Germinal center (tissue), 1 donor: ENCODE results near the gene FBLN1.

Source experiments
- DNase-seq: peaks from one replicate; pipeline ENCODE4 v3.0.0; 2012; ENCODE audit warnings: mixed read lengths, low spot score

FBLN1 gene

DNA sequence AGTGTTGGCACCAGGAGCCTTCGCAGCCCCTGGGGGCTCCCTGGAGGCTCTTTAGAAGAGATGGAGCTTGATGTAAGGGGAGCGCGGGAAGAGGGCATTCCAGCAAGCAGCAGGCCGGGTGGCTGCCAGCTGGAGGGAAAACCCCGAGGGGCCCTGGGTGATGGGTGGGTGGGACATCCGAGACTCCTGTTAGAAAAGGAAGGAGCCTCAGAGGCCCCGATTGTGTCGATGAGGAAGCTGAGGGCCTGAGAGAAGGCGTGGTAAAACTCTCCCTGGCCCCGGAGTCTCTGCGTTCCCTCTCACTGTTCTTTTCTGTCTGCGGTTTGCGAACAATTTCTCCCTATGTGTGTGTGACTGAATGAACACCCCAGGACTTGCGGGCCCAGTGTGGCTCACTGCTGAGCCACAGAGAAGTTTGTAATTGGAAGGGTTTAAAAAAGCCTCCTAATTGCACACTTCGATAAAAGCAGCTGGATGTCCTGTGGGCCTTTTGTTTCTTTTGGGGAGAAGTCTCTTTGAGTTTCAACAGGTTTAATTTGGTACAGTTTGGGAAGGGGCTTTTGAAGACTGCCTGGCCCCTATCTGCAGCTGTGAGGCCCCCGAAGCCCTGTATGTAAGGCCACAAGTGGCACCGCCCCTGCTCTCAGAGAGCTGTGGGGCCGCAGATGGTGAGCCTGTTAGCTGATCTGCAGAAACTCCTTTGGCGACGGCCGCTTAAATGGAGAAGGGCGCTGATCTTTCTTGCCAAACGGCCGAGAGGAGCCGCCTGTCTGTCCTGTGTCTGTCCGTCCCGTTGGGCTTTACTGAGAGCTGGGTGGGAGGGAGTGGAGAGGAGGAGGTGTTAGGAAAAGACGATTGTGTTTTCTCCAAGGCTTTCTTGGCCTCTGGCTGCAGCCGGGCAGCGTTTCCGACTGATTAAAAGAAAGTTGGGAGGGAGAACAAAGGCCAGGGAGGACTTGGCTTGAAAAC, 2.0 kb downstream of the FBLN1 start:
- no peak for DNase-seq

DNA sequence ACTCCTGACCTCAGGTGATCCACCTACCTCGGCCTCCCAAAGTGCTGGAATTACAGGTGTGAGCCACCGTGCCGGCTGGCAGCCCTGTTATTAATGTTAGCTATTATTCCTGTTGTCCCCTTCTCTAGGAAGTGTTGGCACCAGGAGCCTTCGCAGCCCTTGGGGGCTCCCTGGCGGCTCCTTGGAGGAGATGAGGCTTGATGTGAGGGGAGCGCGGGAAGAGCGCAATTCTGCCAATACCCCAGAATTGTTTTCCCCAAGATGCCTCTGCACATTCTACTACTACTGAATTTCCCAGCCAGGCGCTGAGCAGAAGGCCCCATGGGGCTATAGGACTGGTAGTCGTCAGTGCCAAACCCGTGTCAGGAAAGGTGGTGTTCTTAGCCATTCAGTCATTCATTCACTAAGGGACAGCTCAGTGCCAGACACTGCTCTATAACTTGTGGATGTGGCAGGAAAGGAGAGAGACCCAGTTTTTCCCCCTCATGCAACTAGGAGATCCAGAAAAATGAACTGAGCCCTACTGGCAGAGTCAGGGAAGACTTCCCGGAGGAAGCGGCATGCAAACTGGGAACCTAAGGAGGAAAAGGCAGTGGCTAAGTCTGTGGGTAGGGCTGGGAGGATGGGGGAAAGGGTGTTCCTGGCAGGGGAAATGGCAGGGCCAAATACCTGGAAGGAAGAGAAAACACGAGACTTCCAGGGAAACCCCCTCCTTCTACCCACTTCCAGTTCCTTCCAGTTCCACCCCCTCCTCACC, 3.5 kb downstream of the FBLN1 start:
- no peak for DNase-seq

DNA sequence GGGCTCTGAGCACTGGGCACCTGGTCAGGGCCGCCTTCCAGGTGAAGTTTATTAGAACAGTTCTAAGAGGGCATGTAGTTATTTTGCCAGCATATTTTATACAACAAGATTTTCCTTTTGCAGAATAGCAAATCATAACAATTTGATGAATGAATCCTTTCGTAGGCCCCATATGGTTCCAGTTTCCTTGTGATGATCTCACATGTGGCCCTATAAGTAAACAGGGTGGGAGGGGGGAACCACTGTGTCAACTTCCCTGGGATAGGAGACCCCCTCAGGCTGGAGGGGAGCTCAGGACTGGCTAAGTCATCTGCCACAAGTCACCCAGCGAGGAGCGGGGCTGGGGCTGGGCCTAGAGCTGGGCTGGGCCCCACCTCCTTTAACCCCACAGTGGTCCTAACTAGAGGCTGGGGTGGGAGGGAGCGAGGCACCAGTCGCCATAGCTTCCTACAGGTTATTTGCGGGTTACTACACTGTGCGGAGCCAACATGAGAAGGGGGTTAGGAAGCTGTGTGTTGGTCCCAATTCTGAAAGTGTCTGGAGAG, 4.2 kb downstream of the FBLN1 start:
- no peak for DNase-seq

DNA sequence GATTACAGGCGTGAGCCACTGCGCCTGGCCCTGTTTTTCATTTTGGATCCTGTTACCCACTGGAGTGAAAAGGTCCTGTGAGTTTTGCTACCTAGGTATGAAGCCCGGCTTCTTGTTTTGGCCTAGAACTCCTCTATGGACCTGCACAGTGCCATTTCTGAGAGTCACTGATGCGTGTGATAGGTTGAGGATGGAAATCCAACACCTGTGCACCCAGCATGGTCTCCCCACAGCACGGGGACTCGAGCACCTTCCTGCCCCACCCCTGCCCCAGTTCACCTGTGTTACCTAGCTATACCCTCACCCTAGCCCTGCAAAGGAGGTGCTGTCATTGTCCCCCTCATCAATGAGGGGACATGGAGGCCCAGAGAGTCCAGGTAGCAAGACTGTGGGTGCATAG, 5.1 kb downstream of the FBLN1 start:
- no peak for DNase-seq

DNA sequence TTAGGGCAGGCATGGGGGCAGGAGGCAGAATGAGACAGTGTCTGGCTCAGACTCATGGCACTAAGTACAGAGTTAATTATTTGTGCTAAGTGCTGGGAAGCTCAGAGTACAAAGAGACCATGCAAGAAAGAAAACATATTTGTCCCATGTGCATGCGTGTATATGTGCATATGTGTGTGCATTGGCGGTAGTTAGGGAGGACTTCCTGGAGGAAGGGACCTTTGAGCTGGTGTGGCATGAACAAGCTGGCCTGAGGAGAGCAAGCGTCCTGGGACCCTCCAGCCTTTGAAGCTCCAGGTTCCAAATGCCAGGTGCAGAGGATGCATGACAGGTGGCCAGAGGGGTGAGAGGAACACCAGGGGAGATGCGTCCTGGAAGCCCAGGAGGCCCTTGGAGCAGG, 6.1 kb downstream of the FBLN1 start:
- DNase-seq: no peak

DNA sequence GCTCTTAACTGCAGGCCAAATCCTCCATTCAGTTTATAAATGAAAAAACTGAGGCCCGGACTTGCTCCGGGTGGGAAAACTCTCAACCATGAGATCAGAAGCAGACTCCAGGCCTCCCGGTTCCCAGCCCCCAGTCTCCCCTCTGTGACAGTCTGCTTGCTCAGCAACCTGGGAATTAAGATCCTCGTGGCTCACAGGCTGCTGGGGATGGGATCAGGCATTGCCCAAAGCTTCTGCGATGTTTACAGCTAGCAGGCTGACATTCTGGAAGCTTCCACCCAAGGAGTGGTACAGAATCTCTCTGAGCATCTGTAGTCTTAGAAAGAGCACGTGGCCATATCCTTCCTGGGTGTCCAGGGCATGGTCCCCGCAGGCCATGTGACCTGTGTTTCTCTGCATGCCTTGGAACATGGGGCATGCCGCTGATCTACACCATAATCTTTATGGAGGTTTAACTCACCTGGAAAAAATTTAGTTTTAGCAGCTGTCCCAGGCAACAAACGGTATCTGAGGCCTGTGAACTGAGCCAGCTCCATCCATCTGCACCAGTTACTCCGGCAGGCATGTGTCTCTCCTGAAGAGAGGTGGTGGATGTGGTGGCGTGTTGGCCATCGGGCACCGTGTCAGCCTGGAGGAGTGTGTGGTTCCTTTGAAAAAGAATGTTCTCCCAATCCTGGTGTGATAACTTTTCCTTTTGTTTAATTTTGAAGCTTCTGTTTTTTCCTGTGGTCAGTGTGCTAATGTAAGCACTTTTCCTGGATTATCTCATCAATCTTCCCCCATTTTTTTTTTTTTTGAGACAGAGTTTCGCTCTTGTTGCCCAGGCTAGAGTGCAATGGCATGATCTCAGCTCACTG, 7.9 kb downstream of the FBLN1 start:
- DNase-seq: no peak

DNA sequence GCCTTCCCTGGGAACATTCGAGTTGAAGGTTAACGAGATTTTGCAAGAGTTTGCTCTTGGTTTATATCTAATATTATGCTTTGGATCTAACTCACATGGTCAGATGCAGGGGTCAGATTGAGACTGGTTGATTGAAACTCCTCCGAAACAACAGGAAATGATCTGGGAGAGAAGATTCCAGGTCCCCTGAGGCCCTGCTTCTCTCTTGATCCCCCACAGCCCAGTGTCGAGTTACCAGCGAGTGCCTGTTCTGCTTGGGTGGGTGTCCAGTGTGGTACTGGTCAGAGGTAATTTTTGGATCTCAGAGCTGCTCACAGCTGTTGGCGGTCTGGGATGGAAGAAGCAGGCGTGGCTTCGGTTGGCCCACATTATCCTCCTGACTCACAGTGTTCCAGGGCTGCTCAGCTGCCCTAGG, 9.2 kb downstream of the FBLN1 start:
- DNase-seq: no peak

DNA sequence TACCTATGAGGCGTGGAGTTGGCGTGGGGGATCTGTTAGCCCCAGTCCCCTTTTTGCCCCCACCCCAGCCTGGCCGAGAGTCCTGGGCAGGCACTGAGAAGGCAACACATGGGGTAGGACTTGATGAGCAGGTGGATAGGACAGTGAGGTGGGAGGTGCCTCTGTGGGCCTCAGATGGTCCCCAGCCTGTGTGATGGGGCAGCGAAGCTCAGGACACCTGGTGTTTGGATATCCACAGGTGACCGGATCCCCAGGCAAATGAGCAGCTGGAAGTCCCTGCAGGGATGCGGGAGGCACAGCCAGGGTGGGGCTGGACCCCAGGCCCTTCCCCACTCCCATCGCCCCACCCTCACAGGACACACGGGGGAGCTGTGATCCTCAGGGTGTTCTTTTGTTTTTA, 9.7 kb downstream of the FBLN1 start:
- DNase-seq: no peak

DNA sequence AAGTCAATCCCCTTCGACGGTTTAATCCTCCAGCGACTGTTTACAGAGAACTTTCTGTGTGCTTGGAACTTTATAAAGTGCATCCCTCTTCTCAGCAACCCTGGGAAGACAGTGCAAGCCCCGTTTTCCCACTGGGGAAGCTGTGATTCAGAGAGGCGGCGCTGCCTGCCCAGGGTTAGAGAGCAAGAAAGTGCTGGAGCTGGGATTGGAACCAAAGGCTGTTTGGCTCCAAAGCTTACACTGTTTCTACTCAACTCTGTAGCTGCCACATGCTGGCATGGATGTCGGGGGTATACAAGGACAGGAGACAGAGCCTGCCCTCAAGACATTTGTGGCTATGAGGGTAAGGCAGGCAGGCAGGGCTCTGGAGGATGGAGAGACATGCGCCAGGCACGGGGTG, 13.0 kb downstream of the FBLN1 start:
- no peak for DNase-seq

DNA sequence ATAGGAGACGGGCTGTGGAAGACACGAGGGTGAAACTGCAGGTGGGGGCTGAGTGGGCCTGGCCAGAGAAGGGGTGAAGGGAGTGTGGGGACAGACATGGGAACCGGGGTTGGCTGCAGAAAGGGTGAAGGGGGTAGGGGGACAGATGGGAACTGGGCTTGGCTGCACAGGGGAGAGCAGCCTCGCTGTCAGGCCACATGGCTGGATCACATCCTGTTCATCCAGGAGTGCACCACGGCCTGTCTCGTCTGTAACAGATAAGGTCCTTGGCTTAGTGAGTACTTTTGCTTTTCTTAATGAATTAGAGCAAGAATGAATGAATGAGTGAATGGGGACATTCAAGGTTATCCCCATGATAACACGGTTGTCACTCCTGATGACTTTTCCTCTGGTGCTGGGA, 13.5 kb downstream of the FBLN1 start:
- DNase-seq: no peak

DNA sequence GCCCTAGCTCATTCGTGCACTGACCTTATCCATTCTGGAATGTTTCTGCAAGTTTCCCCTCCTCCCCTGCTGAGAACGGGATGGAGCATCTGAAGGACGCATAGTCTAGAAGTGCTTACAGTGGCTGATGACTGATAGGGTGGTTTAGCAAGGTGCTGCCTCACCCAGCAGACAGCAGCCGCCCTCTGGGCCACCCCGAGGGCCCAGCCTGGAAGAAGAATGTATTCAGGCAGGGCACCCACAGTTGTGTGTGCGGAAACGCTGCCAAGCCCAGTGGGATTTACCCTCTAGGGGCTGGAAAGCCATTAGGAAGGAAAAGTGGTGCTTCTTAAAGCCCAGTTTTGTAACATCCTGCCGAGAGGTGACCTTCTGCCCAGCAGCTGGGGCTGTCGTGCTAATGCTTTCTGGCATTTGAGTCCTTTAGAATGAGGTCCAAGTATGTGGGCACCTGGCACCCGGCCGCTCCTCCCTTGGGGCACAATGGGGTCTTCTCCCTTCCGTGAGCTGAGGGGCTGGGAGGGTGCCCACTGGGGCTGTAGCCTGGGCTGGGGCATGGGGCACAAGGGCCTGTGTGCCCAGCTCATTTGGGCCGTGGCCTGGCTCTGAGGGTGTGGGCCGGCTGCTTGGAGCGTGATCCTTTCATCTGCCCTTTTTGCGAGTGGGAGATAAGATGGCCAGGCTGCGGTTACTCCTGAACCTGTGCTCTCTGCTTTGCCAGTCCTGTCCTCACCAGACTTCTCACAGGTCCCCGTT, 14.4 kb downstream of the FBLN1 start:
- no peak for DNase-seq

DNA sequence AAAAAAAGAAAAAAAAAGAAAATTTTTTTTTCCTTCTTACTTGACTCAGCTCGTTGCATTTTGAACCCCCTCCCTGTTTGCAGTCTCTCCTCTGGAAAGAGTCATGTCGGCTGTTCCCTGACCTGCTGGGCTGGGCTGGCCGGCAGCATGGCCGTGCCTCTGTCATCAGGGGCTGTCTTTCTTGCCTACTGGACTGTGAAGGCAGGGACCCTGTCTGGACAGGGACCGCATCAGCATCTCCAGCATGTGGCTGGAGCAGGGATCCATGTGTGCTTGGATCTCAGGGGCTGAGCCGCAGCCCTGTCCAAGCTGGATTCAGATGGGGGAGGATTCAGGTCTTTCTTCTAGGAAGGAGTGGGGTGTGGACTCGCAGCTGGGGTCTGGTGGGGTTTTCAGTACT, 15.5 kb downstream of the FBLN1 start:
- no peak for DNase-seq

DNA sequence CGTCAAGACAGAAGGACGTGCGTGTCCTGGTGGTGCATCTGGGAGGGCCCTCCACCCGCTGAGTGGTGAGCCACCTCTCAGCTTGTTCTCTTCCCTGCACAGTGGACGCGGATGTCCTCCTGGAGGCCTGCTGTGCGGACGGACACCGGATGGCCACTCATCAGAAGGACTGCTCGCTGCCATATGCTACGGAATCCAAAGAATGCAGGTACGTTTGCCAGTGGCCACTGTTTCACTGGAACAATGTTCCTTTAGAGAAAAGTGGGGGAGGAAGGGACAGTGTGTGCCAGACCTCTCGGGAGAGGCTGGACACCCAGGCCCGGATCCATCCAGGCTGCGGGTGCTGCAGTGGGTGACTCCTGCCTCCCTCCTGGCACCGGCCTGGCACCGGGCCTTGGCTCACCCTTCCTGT, 15.9 kb downstream of the FBLN1 start:
- no peak for DNase-seq

DNA sequence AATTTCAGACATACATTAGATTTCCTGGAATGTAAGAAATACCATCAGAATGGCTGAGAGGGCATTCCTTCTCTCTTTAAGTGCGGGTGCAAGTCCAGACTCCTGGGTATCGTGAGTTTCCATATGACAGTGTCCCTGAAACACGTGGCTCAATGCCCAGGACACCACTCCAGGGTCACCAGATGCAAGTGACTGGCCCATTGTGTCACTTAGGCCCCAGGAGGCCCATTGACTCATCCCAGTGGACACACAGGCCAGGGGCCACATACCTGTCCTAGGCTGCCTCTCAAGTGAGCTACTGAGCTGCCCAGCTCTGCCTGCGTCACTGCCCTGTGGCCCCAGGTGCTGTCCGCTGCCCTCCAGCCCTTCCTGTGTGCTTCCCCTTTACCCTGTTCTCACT, 18.5 kb downstream of the FBLN1 start:
- DNase-seq: no peak

DNA sequence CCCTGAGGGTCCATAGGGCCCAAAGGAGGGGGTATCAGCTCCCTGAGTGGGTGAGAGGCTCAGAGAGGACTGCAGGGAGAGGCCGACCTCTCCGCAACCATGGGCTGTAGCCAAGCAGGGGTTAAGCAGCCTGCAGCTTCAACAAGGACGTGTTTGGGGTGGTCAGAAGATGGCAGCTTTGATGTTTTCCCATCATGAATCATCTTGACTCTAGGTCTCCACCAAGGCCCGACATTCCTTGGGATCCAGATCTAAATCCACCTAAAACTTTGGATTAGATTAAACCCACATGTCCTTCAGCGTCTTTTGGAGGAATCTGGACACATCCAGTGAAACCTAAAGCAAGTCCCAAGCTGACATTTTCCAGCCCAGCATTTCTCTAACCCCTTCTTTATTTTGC, 19.8 kb downstream of the FBLN1 start:
- DNase-seq: no peak

DNA sequence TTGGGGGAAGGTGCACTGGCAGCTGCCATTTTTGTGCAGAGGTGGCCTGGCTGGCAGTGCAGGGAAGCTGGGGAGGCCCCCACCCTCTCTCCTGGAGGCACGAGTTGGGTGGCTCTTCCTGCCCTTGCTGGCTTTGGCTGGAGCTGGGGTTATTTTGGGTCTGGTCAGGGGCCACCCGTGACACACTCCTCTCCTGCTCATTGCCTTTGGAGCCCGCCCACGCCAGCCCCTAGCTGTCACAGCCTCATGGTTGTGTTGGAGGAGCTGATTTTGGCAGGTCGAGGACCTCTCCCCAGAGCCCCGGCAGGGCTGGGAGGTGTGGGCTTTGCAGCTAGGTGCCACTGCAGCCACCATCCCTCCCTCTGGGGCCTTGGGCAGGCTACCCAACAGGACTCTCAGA, 21.5 kb downstream of the FBLN1 start:
- DNase-seq: no peak

DNA sequence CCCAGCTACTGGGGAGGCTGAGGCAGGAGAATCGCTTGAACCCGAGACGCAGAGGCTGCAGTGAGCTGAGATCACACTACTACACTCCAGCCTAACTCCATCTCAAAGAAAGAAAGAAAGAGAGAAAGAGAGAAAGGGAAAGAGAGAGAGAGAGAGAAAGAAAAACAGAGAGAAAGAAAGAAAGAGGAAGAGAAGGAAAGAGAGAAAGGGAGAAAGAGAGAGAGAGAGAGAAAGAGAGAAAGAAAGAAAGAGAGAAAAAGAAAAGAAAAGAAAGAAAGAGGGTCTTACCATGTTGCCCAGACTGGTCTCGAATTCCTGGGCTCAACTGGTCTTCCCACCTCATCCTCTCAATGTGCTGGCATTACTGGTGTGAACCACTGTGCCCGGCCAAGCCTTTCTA, 22.3 kb downstream of the FBLN1 start:
- no peak for DNase-seq

DNA sequence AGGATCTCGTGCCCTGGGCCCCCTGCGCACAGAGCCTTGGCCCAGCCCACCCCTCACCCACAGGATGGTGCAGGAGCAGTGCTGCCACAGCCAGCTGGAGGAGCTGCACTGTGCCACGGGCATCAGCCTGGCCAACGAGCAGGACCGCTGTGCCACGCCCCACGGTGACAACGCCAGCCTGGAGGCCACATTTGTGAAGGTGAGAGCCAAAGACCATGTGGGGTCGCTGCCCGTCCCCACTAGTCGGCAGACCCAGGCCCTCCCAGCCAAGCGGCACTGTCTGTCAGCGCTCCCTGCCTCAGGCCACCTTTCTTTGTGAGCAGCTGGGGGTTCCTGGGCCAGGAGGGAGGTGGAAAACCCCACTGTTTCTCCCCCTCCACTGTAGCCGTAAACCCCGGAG, 22.8 kb downstream of the FBLN1 start:
- DNase-seq: no peak

DNA sequence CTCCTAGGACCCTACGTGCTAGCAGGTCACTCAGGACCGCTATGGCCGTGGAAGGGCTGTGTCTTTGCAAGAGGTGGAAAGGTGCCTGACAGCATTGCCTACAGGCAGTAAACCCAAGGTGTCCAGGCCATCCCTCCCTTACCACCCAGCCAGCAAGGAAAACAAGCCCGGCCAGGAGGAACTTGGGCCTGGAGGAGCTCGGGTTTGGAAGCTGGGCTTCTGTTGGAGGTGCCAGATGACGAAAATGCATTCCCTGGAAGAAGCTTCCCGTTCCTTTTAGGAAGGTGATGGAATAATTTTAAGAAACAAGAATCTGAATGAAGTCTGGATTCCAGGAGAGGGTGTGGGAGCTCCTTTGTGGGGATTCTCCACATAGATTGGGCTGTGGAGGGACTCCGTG, 23.6 kb downstream of the FBLN1 start:
- DNase-seq: no peak

DNA sequence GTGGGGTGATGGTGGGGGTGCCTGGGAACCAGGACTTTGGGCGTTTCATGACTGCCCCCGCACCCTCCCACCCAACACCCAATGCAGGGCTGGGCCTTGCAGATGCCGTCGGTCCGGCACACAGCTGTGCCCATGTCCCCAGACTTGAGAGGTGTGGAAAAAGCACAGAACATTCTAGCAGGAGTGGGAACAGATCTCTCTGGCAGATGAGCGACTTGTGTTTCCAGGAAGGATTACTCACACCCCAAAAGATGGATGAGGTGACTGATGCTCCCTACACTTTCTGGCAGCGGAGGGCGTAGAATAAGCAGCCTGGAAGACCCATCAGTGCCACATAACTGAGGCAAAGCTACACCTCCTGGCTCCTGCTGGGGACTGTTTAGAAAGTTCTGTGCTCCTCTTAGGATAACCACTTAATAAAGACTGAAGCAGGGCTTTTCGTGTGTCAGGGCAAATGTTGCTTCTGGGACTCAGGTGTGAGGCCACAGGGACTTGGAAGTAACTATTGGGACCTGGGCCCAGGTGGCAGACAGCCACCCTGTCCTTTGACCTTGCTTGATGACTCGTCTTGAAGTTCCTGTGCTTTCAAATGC, 24.2 kb downstream of the FBLN1 start:
- DNase-seq: no peak

DNA sequence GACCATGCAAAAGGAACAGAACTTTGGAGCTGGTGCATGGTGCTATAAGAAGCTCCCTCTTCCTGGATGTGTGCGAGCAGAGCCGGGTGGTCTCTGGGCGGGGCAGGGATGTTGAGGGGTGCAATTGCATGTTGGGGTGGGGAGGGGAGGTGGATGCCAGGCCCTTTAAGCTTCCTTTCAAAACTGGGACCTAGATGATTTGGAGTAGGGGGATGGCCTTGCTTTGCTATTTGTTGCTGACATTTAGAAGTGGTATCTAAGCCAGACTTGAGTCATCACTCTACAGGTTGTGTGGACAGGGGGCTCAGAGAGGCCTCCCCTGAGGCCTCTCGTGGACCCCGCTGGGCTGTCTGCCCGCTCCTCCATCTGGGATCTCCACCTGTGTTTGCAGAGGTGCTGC, 24.8 kb downstream of the FBLN1 start:
- DNase-seq: no peak
